Ascending aorta (tissue), 2 donors: ENCODE measurements around the gene WNK2. TPM values are rescaled to one million over a fixed set of nuclear protein-coding genes. Genes with fewer than 3 reads are reported as not detected.

Experiments used
- DNase-seq, 2 donors: peaks; one replicate each; pipeline ENCODE4 v3.0.0-alpha.2; 2019; ENCODE audit warnings: low spot score in 2 of 2
- H3K27ac ChIP-seq, 2 donors: fragments of 200-600 bp; sonication (generic); one replicate each; pipeline ENCODE4 v1.5.1; 2016 to 2017; ENCODE audit warnings: mild to moderate bottlenecking in 1 of 2
- H3K27me3 ChIP-seq: fragments of 200-600 bp; sonication (generic); one replicate; pipeline ENCODE4 v1.5.1; 2017
- H3K36me3 ChIP-seq, 2 donors: fragments of 200-600 bp; sonication (generic); one replicate each; pipeline ENCODE4 v1.5.1; 2016
- H3K4me1 ChIP-seq, 2 donors: fragments of 200-600 bp; sonication (generic); one replicate each; pipeline ENCODE4 v1.5.1; 2016 to 2017; ENCODE audit warnings: mild to moderate bottlenecking in 1 of 2
- H3K4me3 ChIP-seq, 2 donors: fragments of 200-600 bp; sonication (generic); one replicate each; pipeline ENCODE4 v1.5.1; 2016 to 2017; ENCODE audit warnings: mild to moderate bottlenecking in 1 of 2
- H3K9me3 ChIP-seq, 2 donors: fragments of 200-600 bp; sonication (generic); one replicate each; pipeline ENCODE4 v1.5.1; 2016
- intact Hi-C: fragments of 100-400 bp; cut with DNase I; formaldehyde crosslinking; loops from one replicate; pipeline ENCODE4 v1.15.1; 2023
- total RNA-seq: library from RNA; depleted of rRNA; stranded (reverse); fragments of >200 nt; gene quantifications from one replicate; pipeline ENCODE4 v1.1.0, GENCODE V29; 2016
- TF ChIP-seq, protein P1 (sequence below), 3 experiments: fragments of 200-600 bp in 2 of 3; fragments of 450-650 bp in 1 of 3; sonication (generic) in 2 of 3; IDR thresholded peaks; one replicate each; pipeline ENCODE4 v1.5.1; 2016 to 2019; ENCODE audit warnings: antibody characterized with exemption in 3 of 3, mild to moderate bottlenecking in 1 of 3, moderate library complexity in 1 of 3

WNK2 gene
- total RNA-seq, 1 donor from 2014 or later, result not detected

DNA sequence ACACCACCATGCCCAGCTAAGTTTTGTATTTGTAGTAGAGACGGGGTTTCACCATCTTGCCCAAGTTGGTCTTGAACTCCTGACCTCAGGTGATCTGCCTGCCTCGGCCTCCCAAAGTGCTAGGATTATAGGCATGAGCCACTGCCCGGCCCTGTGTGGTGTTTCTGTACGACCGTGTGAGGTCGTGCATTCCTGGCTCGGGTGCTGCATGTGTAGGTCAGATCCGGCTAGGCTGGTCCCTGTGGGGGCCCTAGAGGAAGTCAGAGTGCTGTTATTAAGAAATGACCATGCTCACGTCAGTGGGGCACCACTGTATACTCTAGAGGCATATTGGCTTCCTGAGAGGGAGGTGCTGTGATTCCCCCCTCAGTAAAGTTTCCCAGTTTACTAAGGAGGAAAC lies 13.7 kb downstream of the WNK2 start:
- no peaks in the 10 kb centered on the region for H3K9me3 ChIP-seq
- TF ChIP-seq, protein P1, sequence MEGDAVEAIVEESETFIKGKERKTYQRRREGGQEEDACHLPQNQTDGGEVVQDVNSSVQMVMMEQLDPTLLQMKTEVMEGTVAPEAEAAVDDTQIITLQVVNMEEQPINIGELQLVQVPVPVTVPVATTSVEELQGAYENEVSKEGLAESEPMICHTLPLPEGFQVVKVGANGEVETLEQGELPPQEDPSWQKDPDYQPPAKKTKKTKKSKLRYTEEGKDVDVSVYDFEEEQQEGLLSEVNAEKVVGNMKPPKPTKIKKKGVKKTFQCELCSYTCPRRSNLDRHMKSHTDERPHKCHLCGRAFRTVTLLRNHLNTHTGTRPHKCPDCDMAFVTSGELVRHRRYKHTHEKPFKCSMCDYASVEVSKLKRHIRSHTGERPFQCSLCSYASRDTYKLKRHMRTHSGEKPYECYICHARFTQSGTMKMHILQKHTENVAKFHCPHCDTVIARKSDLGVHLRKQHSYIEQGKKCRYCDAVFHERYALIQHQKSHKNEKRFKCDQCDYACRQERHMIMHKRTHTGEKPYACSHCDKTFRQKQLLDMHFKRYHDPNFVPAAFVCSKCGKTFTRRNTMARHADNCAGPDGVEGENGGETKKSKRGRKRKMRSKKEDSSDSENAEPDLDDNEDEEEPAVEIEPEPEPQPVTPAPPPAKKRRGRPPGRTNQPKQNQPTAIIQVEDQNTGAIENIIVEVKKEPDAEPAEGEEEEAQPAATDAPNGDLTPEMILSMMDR (IDR thresholded peaks at IDR 0.05), result no peak

DNA sequence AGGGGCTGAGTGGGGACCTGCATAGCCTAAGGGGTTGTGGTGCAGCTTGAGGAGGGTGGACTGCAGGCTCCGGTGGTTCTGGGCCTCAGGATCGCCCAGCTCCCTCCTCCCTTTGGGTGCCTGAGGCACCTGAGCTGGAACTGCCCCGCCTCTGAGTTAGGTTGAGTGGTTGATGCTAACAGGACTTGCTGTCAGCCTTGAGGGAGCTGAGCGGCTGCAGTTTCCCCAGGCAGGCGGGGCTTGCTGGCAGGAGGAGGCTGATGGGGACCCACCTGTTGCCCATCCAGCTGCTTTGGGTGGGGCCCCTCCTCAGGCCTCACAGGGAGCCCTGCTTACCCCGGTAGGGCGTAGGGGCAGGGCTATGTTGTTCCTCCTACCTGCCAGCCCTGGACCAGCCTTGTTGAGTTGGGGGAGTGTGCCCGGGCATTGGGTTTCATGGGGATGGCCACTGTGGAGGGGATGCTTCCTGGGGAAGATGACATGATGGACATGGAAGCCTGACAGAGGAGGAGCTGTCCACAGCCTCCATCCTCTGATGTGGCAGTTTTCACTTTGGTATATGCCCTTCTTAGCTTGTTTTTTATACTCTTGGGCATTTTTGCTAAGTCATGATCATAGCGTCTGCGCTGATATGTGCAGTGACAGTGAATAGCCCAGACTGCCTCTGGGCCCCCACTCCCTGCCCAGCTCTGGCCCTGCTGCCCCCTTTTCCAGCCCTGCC lies 14.3 kb downstream of the WNK2 start:
- Histone ChIP-seq H3K36me3 (no peaks in the 10 kb centered on the region), H3K4me1 (no peaks in the 10 kb centered on the region), H3K27me3 (no peaks in the 10 kb centered on the region), H3K9me3 (no peaks in the 10 kb centered on the region), H3K4me3 (no peak overlapping the region), H3K27ac (no peak overlapping the region)
- intact Hi-C loops, result no loop called here
- TF ChIP-seq, protein P1 (IDR thresholded peaks at IDR 0.05), result no peak
- DNase-seq, result no peak

More for the DNA sequence above, 13.7 kb downstream of the WNK2 start:
- Histone ChIP-seq H3K4me3 (no peak overlapping the region), H3K36me3 (no peaks in the 10 kb centered on the region), H3K27me3 (no peaks in the 10 kb centered on the region), H3K27ac (no peak overlapping the region), H3K4me1 (no peaks in the 10 kb centered on the region)
- intact Hi-C loops, result no loop called here
- DNase-seq, result no peak

GRCh38 chr9:93198838-93199625 lies 15.1 kb downstream of the WNK2 start:
- TF ChIP-seq, protein P1 (IDR thresholded peaks at IDR 0.05), result no peak
- Histone ChIP-seq H3K4me1 (no peaks in the 10 kb centered on the region), H3K4me3 (no peak overlapping the region), H3K36me3 (no peaks in the 10 kb centered on the region), H3K27ac (no peak overlapping the region), H3K9me3 (no peaks in the 10 kb centered on the region), H3K27me3 (no peaks in the 10 kb centered on the region)
- intact Hi-C loops, result no loop called here
- no peak for DNase-seq

DNA sequence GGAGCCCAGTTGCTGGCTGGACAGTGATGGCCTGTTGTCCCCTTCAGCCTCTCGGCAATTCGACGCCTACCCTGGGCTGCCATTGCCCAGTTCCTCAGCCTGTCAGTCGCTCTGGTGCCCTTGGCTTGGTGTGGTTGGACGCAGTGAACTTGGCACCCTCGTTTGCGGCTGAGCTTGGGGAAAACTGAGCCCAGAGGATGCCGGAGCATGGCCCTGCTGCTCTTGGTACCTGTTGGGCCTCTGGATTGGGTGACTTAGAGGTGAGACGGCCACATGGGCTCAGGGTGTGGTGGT lies 16.5 kb downstream of the WNK2 start:
- Histone ChIP-seq H3K27me3 (no peaks in the 10 kb centered on the region), H3K9me3 (no peaks in the 10 kb centered on the region), H3K4me3 (no peak overlapping the region), H3K4me1 (peaks cover 0 to 4% of the 10 kb centered on the region in 2 donors), H3K27ac (no peak overlapping the region), H3K36me3 (no peaks in the 10 kb centered on the region)
- intact Hi-C loops, result no loop called here
- DNase-seq, result no peak
- TF ChIP-seq, protein P1 (IDR thresholded peaks at IDR 0.05), result no peak

- Histone ChIP-seq H3K9me3 (no peaks in the 10 kb centered on the region), H3K4me3 (no peak overlapping the region), H3K36me3 (no peaks in the 10 kb centered on the region), H3K4me1 (peaks cover 0 to 8% of the 10 kb centered on the region in 2 donors), H3K27ac (no peak overlapping the region), H3K27me3 (no peaks in the 10 kb centered on the region)
- TF ChIP-seq, protein P1 (IDR thresholded peaks at IDR 0.05), result no peak
- no peak for DNase-seq
- intact Hi-C loops, result no loop called here
Measured at GRCh38 chr9:93200989-93201334, 17.0 kb downstream of the WNK2 start.
